SHP77 (cell line): ENCODE measurements around the gene KLF12.

Experiments used
- DNase-seq, 2 experiments: peaks; one replicate each; lab custom pipeline; 2025; lab: John Stamatoyannopoulos, UW

KLF12 gene

DNA sequence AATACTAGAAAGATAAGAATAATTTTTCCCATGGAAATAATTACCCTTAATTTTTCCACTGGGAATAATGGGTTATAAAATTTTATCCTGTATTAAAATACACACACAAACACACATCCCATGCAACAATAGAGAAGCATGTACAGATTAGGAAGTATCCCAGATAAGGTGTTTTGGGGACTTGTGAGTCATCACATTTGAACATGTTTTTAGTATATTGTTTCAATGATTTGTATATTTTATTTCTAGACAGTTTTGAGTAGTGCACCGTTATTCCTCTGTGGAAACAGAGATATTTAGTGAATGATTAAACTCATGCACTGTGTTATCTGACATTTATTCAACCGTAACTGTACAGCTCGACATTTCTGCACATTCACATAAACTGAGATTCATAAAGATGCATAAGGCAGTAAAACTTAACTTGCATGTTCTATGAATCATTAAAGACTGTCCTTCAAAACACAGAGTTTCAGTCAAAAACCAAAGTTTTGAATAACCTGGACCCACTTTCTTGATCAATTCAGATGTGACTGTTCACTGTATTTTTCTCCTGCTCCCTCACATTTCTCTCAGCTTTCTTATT is 30.1 kb downstream of the KLF12 start:
- DNase-seq: no peak

DNA sequence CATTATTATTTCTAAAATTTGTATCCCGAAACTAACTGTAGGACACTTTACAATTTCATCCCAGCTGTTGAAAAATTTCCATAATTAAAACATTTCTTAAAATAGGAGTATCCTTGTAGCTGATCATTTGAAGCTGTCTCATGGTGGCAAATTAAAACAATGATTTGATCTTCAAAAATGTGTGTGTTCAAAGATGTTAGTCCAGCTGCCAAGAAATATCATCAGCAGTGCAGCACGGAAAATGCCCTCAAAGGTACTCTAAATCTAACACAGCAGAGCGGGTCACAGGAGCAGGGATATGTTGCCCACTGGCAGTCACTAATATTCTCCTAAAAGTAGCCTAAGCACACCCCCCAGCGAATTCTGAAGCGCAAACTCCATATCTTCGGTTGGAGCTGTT is 31.0 kb downstream of the KLF12 start:
- no peak for DNase-seq

DNA sequence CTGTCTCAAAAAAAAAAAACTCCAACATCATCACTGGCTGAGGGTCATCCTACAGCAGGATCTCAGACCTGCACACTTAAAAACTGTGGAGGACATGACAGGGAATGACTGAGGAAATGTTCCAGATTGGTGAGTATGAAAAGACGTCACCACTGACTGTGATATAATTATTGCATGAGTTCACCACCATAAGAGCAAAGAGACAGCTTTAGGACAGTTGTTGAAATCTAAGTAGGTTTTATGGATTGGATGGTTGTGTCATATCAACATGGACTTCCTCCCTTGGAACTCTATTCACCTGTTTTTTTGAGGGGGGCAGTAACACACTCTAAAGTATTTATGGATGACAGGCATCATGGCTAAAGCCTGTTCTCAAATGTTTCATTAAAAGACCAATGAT is 31.5 kb downstream of the KLF12 start:
- DNase-seq: no peak

DNA sequence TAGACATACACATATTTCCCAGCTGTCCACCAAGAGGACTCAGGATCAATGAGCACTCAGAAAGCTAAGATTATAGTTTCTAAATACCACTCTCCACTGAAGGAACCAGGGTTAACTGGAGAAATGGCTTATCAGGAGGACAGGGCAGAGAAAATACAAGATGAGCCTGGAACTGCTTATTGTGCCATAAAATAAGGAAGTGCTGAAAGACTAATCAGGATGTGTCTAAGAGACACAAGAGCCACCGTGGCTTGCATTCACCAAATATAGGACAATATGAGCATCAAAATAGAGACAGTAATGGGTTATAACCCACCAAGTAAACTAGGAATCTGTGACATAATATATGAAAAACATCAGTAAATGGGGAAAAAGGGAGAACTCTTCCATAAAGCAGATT is 32.8 kb downstream of the KLF12 start:
- no peak for DNase-seq

GRCh38 chr13:74098077-74098476 is 36.1 kb downstream of the KLF12 start:
- no peak for DNase-seq

DNA sequence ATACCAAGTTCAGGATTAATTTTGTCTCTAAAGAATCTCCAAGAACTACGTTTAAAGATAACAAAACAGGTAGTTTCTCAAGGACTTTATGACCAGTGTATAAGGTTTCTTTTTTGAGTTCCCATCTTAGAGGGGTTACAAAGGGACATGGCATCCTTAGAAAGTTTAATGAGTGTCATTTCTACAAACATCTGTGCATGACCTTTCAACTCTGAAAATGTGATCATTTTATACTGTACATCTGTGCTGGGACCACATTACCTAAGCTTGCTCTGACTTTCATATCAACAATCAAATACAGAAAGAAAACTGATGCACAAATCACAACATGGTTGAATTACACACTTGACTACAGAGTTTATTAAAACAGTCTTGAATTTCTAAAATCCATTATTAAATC is 37.1 kb downstream of the KLF12 start:
- no peak for DNase-seq

- no peak for DNase-seq
Measured at GRCh38 chr13:74093691-74094090, 40.5 kb downstream of the KLF12 start.

DNA sequence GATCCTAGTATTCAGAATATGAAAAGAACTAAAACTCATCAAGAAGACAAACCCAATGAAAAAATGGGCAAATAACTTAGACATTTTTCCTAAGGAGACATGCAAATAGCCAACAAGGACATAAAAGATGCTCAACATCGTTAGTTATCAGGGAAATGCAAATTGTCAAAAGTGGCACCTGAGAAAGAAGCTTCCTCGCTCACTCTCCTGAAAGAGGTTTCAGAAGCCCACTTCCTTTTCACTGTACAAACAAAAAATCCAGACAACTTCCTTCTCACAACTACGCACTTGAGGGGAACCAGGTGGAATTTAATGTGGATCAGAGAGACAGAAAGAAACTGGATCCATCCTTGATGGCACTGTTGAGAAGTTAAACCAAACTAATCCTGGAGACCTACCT is 41.5 kb downstream of the KLF12 start:
- DNase-seq: no peak

DNA sequence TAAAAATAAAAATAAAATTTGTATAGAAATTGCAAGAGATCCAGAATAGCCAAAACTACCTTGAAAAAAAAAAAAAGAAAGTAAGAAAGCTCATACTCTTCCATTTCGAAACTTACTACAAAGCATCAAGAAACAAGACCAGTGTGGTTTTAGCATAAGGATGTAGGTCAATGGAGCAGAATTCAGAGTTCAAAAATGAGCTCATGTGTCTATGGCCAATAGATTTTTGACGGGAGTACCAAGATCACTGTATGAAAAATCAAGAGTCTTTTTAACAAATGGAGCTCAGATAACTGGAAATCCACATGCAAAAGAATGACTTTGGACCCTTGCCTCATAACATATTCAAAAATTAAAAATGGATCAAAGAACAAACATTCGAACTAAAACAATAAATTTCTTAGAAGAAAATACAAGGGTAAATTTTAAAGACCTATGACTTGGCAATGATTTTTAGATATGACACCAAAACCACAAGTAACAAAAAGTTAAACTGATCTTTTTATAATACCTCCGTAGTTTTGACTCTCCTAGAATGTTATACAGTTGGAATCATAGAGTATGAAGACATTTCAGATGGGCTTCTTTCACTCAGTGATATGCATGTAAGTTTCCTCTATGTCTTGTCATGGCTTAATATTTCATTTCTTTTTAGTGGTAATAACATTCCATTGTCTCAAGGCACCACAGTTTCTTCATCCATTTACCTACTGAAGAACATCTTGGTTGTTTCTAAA is 43.2 kb downstream of the KLF12 start:
- no peak for DNase-seq

- no peak for DNase-seq
Measured at GRCh38 chr13:74090397-74090796, 43.8 kb downstream of the KLF12 start.

- no peak for DNase-seq
Measured at GRCh38 chr13:74087357-74087756, 46.8 kb downstream of the KLF12 start.
